Hepatocyte (in vitro differentiated cells): ENCODE results near the gene RAPGEF6. TPM values are rescaled to one million over a fixed set of nuclear protein-coding genes. Genes with fewer than 3 reads are reported as not detected.

Source experiments
- DNase-seq: peaks from one replicate; pipeline ENCODE4 v3.0.0-alpha.2; 2016; ENCODE audit warnings: low spot score
- H2AFZ ChIP-seq: fragments of 200-600 bp; sonication (generic); 2 replicates; pipeline ENCODE4 v1.6.0; 2016; ENCODE audit warnings: antibody characterized with exemption, mild to moderate bottlenecking
- H3K27ac ChIP-seq: fragments of 200-600 bp; sonication (generic); 2 replicates; pipeline ENCODE4 v1.5.1; 2016; ENCODE audit warnings: mild to moderate bottlenecking
- H3K27me3 ChIP-seq: fragments of 200-600 bp; sonication (generic); 2 replicates; pipeline ENCODE4 v1.6.1; 2016
- H3K36me3 ChIP-seq: fragments of 200-600 bp; sonication (generic); replicated peaks from 2 replicates; pipeline ENCODE4 v1.5.1; 2016; ENCODE audit warnings: low read depth; ENCODE audit not compliant: insufficient read depth
- H3K4me1 ChIP-seq: fragments of 200-600 bp; sonication (generic); 2 replicates; pipeline ENCODE4 v1.5.1; 2016; ENCODE audit warnings: mild to moderate bottlenecking, moderate library complexity; ENCODE audit not compliant: insufficient read depth
- H3K4me2 ChIP-seq: fragments of 200-600 bp; sonication (generic); 2 replicates; pipeline ENCODE4 v1.6.0; 2016
- H3K4me3 ChIP-seq: fragments of 200-600 bp; sonication (generic); 2 replicates; pipeline ENCODE4 v1.5.1; 2016; ENCODE audit warnings: mild to moderate bottlenecking
- H3K79me2 ChIP-seq: fragments of 200-600 bp; sonication (generic); 2 replicates; pipeline ENCODE4 v1.6.0; 2017; ENCODE audit warnings: mild to moderate bottlenecking
- H3K9me2 ChIP-seq: fragments of 200-600 bp; sonication (generic); replicated peaks from 2 replicates; pipeline ENCODE4 v1.6.0; 2017; ENCODE audit warnings: mild to moderate bottlenecking; ENCODE audit not compliant: insufficient read depth
- H3K9me3 ChIP-seq: fragments of 200-600 bp; sonication (generic); 2 replicates; pipeline ENCODE4 v1.5.1; 2016; ENCODE audit warnings: low read depth, mild to moderate bottlenecking
- H4K20me1 ChIP-seq: fragments of 200-600 bp; sonication (generic); 2 replicates; pipeline ENCODE4 v1.6.0; 2016; ENCODE audit warnings: mild to moderate bottlenecking; ENCODE audit not compliant: insufficient read depth, poor library complexity, severe bottlenecking
- CTCF ChIP-seq: fragments of 200-600 bp; sonication (generic); IDR thresholded peaks from 2 replicates; pipeline ENCODE4 v1.5.1; 2016; ENCODE audit warnings: antibody characterized with exemption, mild to moderate bottlenecking; ENCODE audit not compliant: poor library complexity
- EZH2 ChIP-seq: fragments of 200-600 bp; sonication (generic); IDR thresholded peaks from 2 replicates; pipeline ENCODE4 v1.6.1; 2016; ENCODE audit warnings: antibody characterized with exemption, mild to moderate bottlenecking, borderline replicate concordance
- EZH2phosphoT487 ChIP-seq: fragments of 200-600 bp; sonication (generic); IDR thresholded peaks from one replicate; pipeline ENCODE4 v1.6.1; 2018; ENCODE audit warnings: antibody characterized with exemption, mild to moderate bottlenecking, low read depth, moderate library complexity; ENCODE audit not compliant: unreplicated experiment, severe bottlenecking
- WGBS: methylation state at CpG from one replicate; pipeline ENCODE4 v1.1.6; 2016; ENCODE audit warnings: low lambda C conversion rate; ENCODE audit errors: missing lambda C conversion rate; 5-methylcytosine and 5-hydroxymethylcytosine counted together
- polyA plus RNA-seq: library from polyadenylated mRNA; unstranded; fragments of >200 nt; fragmentation: Nextera tagmentation; extraction: Ambion mirVana; gene quantifications from 2 replicates; pipeline ENCODE4 v1.2.1, GENCODE V29; 2016
- total RNA-seq: library from RNA; depleted of rRNA; stranded (reverse); fragments of >200 nt; gene quantifications from 2 replicates; pipeline ENCODE4 v1.2.3, GENCODE V29; 2014

The RAPGEF6 gene
- total and polyA plus RNA-seq, 2 experiments from 2014 or later, result 4.7 to 13.3 TPM

GRCh38 chr5:131550606-131551005, 84.4 kb downstream of the RAPGEF6 start:
- H3K4me1 ChIP-seq, result no peaks in the 10 kb centered on the region
- no peaks in the 10 kb centered on the region for H3K9me3 ChIP-seq
- WGBS, result 88% methylated on average over 2 of the region's 2 CpGs
- TF ChIP-seq EZH2, result no peak
- no peak for TF ChIP-seq CTCF
- TF ChIP-seq EZH2phosphoT487, result no peak
- DNase-seq, result no peak
- H3K27me3 ChIP-seq, result no peaks in the 10 kb centered on the region
- H3K36me3 ChIP-seq, result no peaks in the 10 kb centered on the region
- no peak overlapping the region for H2AFZ ChIP-seq
- H3K79me2 ChIP-seq, result no peaks in the 10 kb centered on the region
- H3K4me3 ChIP-seq, result no peak overlapping the region
- H3K9me2 ChIP-seq, result no peaks in the 10 kb centered on the region
- no peak overlapping the region for H3K27ac ChIP-seq
- no peak overlapping the region for H3K4me2 ChIP-seq
- H4K20me1 ChIP-seq, result no peaks in the 10 kb centered on the region

- no peaks in the 10 kb centered on the region for H4K20me1 ChIP-seq
- no peak overlapping the region for H3K27ac ChIP-seq
- 89% methylated on average over 2 of the region's 2 CpGs for WGBS
- no peaks in the 10 kb centered on the region for H3K9me3 ChIP-seq
- no peak overlapping the region for H2AFZ ChIP-seq
- H3K79me2 ChIP-seq, result no peaks in the 10 kb centered on the region
- H3K27me3 ChIP-seq, result no peaks in the 10 kb centered on the region
- no peak for DNase-seq
- H3K4me2 ChIP-seq, result no peak overlapping the region
- no peak overlapping the region for H3K4me3 ChIP-seq
- TF ChIP-seq EZH2 (no peak), EZH2phosphoT487 (no peak)
- H3K36me3 ChIP-seq, result no peaks in the 10 kb centered on the region
- H3K9me2 ChIP-seq, result no peaks in the 10 kb centered on the region
- no peaks in the 10 kb centered on the region for H3K4me1 ChIP-seq
Measured at GRCh38 chr5:131548176-131548575, 86.9 kb downstream of the RAPGEF6 start.

GRCh38 chr5:131545845-131546244, 89.2 kb downstream of the RAPGEF6 start:
- no peak overlapping the region for H2AFZ ChIP-seq
- no peaks in the 10 kb centered on the region for H3K36me3 ChIP-seq
- no peaks in the 10 kb centered on the region for H3K79me2 ChIP-seq
- no peaks in the 10 kb centered on the region for H3K27me3 ChIP-seq
- H3K4me3 ChIP-seq, result no peak overlapping the region
- TF ChIP-seq EZH2 (no peak), CTCF (no peak), EZH2phosphoT487 (no peak)
- no peak overlapping the region for H3K4me2 ChIP-seq
- H4K20me1 ChIP-seq, result no peaks in the 10 kb centered on the region
- DNase-seq, result no peak
- no peak overlapping the region for H3K27ac ChIP-seq
- no peaks in the 10 kb centered on the region for H3K9me2 ChIP-seq
- WGBS, result 100% methylated on average over 1 of the region's 1 CpG
- H3K9me3 ChIP-seq, result no peaks in the 10 kb centered on the region
- H3K4me1 ChIP-seq, result no peaks in the 10 kb centered on the region

GRCh38 chr5:131542723-131543122, 92.3 kb downstream of the RAPGEF6 start:
- H3K27ac ChIP-seq, result no peak overlapping the region
- no peaks in the 10 kb centered on the region for H3K27me3 ChIP-seq
- no peak overlapping the region for H3K4me3 ChIP-seq
- H3K9me3 ChIP-seq, result no peaks in the 10 kb centered on the region
- no peak for DNase-seq
- H3K79me2 ChIP-seq, result no peaks in the 10 kb centered on the region
- H2AFZ ChIP-seq, result no peak overlapping the region
- no peaks in the 10 kb centered on the region for H3K4me1 ChIP-seq
- no peaks in the 10 kb centered on the region for H3K9me2 ChIP-seq
- no peaks in the 10 kb centered on the region for H4K20me1 ChIP-seq
- WGBS, result 91% methylated on average over 1 of the region's 1 CpG
- TF ChIP-seq EZH2 (no peak), CTCF (no peak), EZH2phosphoT487 (no peak)
- H3K36me3 ChIP-seq, result no peaks in the 10 kb centered on the region
- H3K4me2 ChIP-seq, result no peak overlapping the region
